ENCODE measurements around the gene MRPL54. TPM values are rescaled to one million over a fixed set of nuclear protein-coding genes. Genes with fewer than 3 reads are reported as not detected.

The MRPL54 gene
- polyA plus RNA-seq, 3 donors: 26.4 to 46.6 (median 42.0) TPM

DNA sequence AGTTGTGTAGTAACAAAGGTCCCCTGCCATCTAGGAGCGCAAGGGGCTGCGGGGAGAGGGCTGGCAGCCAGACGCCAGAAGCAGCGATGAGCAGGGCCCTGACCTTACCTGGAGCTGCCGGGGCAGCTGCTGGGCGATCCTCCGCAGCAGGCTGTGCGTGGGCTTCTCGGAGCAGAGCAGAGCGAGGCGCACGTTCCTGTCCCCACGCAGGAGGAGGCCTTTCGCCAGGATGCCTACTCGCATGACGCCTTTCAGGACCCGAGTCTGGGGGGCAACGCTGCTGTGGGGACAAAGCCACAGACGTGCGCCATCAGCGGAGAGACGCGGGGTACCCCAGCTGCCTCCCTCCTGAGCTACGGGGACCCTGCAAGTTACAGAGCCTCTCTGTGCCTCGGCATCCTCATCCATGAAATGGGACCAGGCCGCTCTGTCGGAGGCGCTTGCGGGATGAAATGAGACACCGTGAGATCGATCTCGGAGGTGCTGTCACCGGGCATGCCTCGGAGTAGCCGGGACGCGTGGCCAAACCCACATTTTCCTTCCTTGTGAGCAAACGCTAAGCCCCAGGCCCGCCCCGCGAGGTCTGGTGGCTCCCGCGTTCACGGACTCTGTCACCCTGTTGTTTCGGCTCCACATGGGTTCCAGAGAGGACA, 54.2 kb downstream of the MRPL54 start:
- no peak for DNase-seq (ENCODE audit: extremely low read depth in 1 of 11, low read depth in 9 of 11, low spot score in 4 of 11)

Other genes with a start within 250 kb of the MRPL54 start
- 10 to 100 TPM in 1 of 3 donors, 1 to 10 TPM in 2; 3.3 to 10.7 (median 6.5) TPM for gene TEKTIP1, start 223.5 kb upstream of the MRPL54 start, polyA plus RNA-seq (ENCODE audit: insufficient read length in 3 of 3)
- gene MFSD12, start 205.1 kb upstream of the MRPL54 start, polyA plus RNA-seq (ENCODE audit: insufficient read length in 3 of 3): 10 to 100 TPM; 44.0 to 93.7 (median 60.7) TPM
- gene HMG20B, start 189.7 kb upstream of the MRPL54 start, polyA plus RNA-seq (ENCODE audit: insufficient read length in 3 of 3): 10 to 100 TPM; 67.6 to 94.6 (median 91.9) TPM
- gene GIPC3, start 177.2 kb upstream of the MRPL54 start, polyA plus RNA-seq (ENCODE audit: insufficient read length in 3 of 3): 1 to 10 TPM; 3.1 to 3.8 (median 3.6) TPM
- 1 to 10 TPM; 2.2 to 4.2 (median 3.5) TPM for gene TBXA2R, start 155.8 kb upstream of the MRPL54 start, polyA plus RNA-seq (ENCODE audit: insufficient read length in 3 of 3)
- gene CACTIN, start 135.9 kb upstream of the MRPL54 start, polyA plus RNA-seq (ENCODE audit: insufficient read length in 3 of 3): 10 to 100 TPM; 17.5 to 30.8 (median 28.9) TPM
- 10 to 100 TPM; 19.7 to 30.2 (median 28.9) TPM for gene PIP5K1C, start 62.2 kb upstream of the MRPL54 start, polyA plus RNA-seq (ENCODE audit: insufficient read length in 3 of 3)
- gene TJP3, start 54.3 kb upstream of the MRPL54 start, polyA plus RNA-seq (ENCODE audit: insufficient read length in 3 of 3): 10 to 100 TPM in 2 of 3 donors, 1 to 10 TPM in 1; 8.3 to 14.8 (median 11.1) TPM
- 10 to 100 TPM; 11.7 to 21.0 (median 18.5) TPM for gene APBA3, start 990 bp upstream of the MRPL54 start, polyA plus RNA-seq (ENCODE audit: insufficient read length in 3 of 3)
- not detected for gene RAX2, start 9.5 kb downstream of the MRPL54 start, polyA plus RNA-seq (ENCODE audit: insufficient read length in 3 of 3)
- gene MATK, start 23.7 kb downstream of the MRPL54 start, polyA plus RNA-seq (ENCODE audit: insufficient read length in 3 of 3): 1 to 10 TPM in 1 of 3 donors, under 1 TPM in 2; 0.88 to 1.9 (median 0.90) TPM
- 1 to 10 TPM; 2.3 to 3.6 (median 3.2) TPM for gene ZFR2, start 106.4 kb downstream of the MRPL54 start, polyA plus RNA-seq (ENCODE audit: insufficient read length in 3 of 3)
- under 1 TPM; 0.33 to 0.51 (median 0.39) TPM for gene ATCAY, start 118.0 kb downstream of the MRPL54 start, polyA plus RNA-seq (ENCODE audit: insufficient read length in 3 of 3)
- not detected for gene NMRK2, start 170.4 kb downstream of the MRPL54 start, polyA plus RNA-seq (ENCODE audit: insufficient read length in 3 of 3)
- gene DAPK3, start 208.4 kb downstream of the MRPL54 start, polyA plus RNA-seq (ENCODE audit: insufficient read length in 3 of 3): 10 to 100 TPM; 32.7 to 50.8 (median 42.1) TPM
- gene EEF2, start 222.8 kb downstream of the MRPL54 start, polyA plus RNA-seq (ENCODE audit: insufficient read length in 3 of 3): 1,000 to 10,000 TPM; 1,532 to 1,936 (median 1,761) TPM
- gene PIAS4, start 245.1 kb downstream of the MRPL54 start, polyA plus RNA-seq (ENCODE audit: insufficient read length in 3 of 3): 10 to 100 TPM; 30.7 to 36.6 (median 33.3) TPM

Data from renal cortex interstitium (tissue), 11 donors.